ENCODE measurements around the gene AUNIP.
"Not testable (repeated sequence)": the region's sequence is repeated elsewhere in the genome, so short reads cannot be mapped to it uniquely, and the experiment has no call there.

AUNIP gene

GRCh38 chr1:25844536-25845337, 14.5 kb downstream of the AUNIP start:
- no peak for DNase-seq (ENCODE audit: low read depth, low spot score)
- Histone ChIP-seq H3K4me3 (ENCODE audit: low read length) (no peak overlapping the region), H3K27ac (ENCODE audit: low read length) (no peak overlapping the region), H3K9me3 (ENCODE audit: control insufficient read depth, insufficient read depth, low read length) (no peaks in the 10 kb centered on the region), H3K4me1 (ENCODE audit: control insufficient read depth, insufficient read depth, low read length) (no peaks in the 10 kb centered on the region), H3K27me3 (ENCODE audit: control insufficient read depth, insufficient read depth, low read length) (no peaks in the 10 kb centered on the region), H3K36me3 (ENCODE audit: control insufficient read depth, insufficient read depth, low read length) (no peaks in the 10 kb centered on the region)
- WGBS (ENCODE audit: insufficient coverage, insufficient read length): 100% methylated on average over 1 of the region's 3 CpGs

GRCh38 chr1:25843483-25843882, 15.8 kb downstream of the AUNIP start:
- DNase-seq (ENCODE audit: low read depth, low spot score): no peak
- WGBS (ENCODE audit: insufficient coverage, insufficient read length): 100% methylated on average over 1 of the region's 3 CpGs

GRCh38 chr1:25839808-25840207, 19.4 kb downstream of the AUNIP start:
- not testable (repeated sequence) for H3K36me3 ChIP-seq (ENCODE audit: control insufficient read depth, insufficient read depth, low read length); H3K27ac ChIP-seq (ENCODE audit: low read length); H3K27me3 ChIP-seq (ENCODE audit: control insufficient read depth, insufficient read depth, low read length); H3K4me1 ChIP-seq (ENCODE audit: control insufficient read depth, insufficient read depth, low read length); H3K9me3 ChIP-seq (ENCODE audit: control insufficient read depth, insufficient read depth, low read length); DNase-seq (ENCODE audit: low read depth, low spot score); H3K4me3 ChIP-seq (ENCODE audit: low read length)
- WGBS (ENCODE audit: insufficient coverage, insufficient read length): 100% methylated on average over 1 of the region's 4 CpGs

More at GRCh38 chr1:25843483-25843882, 15.8 kb downstream of the AUNIP start:
- Histone ChIP-seq H3K27ac (ENCODE audit: low read length) (no peak overlapping the region), H3K36me3 (ENCODE audit: control insufficient read depth, insufficient read depth, low read length) (no peaks in the 10 kb centered on the region), H3K27me3 (ENCODE audit: control insufficient read depth, insufficient read depth, low read length) (no peaks in the 10 kb centered on the region), H3K4me1 (ENCODE audit: control insufficient read depth, insufficient read depth, low read length) (no peaks in the 10 kb centered on the region), H3K4me3 (ENCODE audit: low read length) (no peak overlapping the region), H3K9me3 (ENCODE audit: control insufficient read depth, insufficient read depth, low read length) (no peaks in the 10 kb centered on the region)

- no peak for DNase-seq (ENCODE audit: low read depth, low spot score)
- peaks cover 3% of the 10 kb centered on the region; the same call in 1 of the 2 replicates for H3K36me3 ChIP-seq (ENCODE audit: control insufficient read depth, insufficient read depth, low read length)
- no peaks in the 10 kb centered on the region for H3K9me3 ChIP-seq (ENCODE audit: control insufficient read depth, insufficient read depth, low read length)
- no CpG with 5 or more reads among the region's 1 CpG for WGBS (ENCODE audit: insufficient coverage, insufficient read length)
- H3K27me3 ChIP-seq (ENCODE audit: control insufficient read depth, insufficient read depth, low read length): no peaks in the 10 kb centered on the region
- H3K27ac ChIP-seq (ENCODE audit: low read length): no peak overlapping the region
- no peak overlapping the region for H3K4me3 ChIP-seq (ENCODE audit: low read length)
- no peaks in the 10 kb centered on the region for H3K4me1 ChIP-seq (ENCODE audit: control insufficient read depth, insufficient read depth, low read length)
These were observed 21.9 kb downstream of the AUNIP start for GRCh38 chr1:25837262-25837875.

- WGBS (ENCODE audit: insufficient coverage, insufficient read length): 100% methylated on average over 1 of the region's 3 CpGs
- no peaks in the 10 kb centered on the region for H3K9me3 ChIP-seq (ENCODE audit: control insufficient read depth, insufficient read depth, low read length)
- DNase-seq (ENCODE audit: low read depth, low spot score): no peak
- H3K27me3 ChIP-seq (ENCODE audit: control insufficient read depth, insufficient read depth, low read length): no peaks in the 10 kb centered on the region
- H3K4me3 ChIP-seq (ENCODE audit: low read length): no peak overlapping the region
- peaks cover 4% of the 10 kb centered on the region; the same call in 1 of the 2 replicates for H3K36me3 ChIP-seq (ENCODE audit: control insufficient read depth, insufficient read depth, low read length)
- no peak overlapping the region for H3K27ac ChIP-seq (ENCODE audit: low read length)
- H3K4me1 ChIP-seq (ENCODE audit: control insufficient read depth, insufficient read depth, low read length): no peaks in the 10 kb centered on the region
These were observed 22.6 kb downstream of the AUNIP start for GRCh38 chr1:25836695-25837094.

- peaks cover 12% of the 10 kb centered on the region; the same call in 1 of the 2 replicates for H3K36me3 ChIP-seq (ENCODE audit: control insufficient read depth, insufficient read depth, low read length)
- H3K4me1 ChIP-seq (ENCODE audit: control insufficient read depth, insufficient read depth, low read length): no peaks in the 10 kb centered on the region
- DNase-seq (ENCODE audit: low read depth, low spot score): no peak
- no peaks in the 10 kb centered on the region for H3K9me3 ChIP-seq (ENCODE audit: control insufficient read depth, insufficient read depth, low read length)
- no peaks in the 10 kb centered on the region for H3K27me3 ChIP-seq (ENCODE audit: control insufficient read depth, insufficient read depth, low read length)
- WGBS (ENCODE audit: insufficient coverage, insufficient read length): no CpG with 5 or more reads among the region's 3 CpGs
- H3K4me3 ChIP-seq (ENCODE audit: low read length): no peak overlapping the region
- H3K27ac ChIP-seq (ENCODE audit: low read length): no peak overlapping the region
These were observed 24.4 kb downstream of the AUNIP start for GRCh38 chr1:25834894-25835293.

- no peak for DNase-seq (ENCODE audit: low read depth, low spot score)
- Histone ChIP-seq H3K9me3 (ENCODE audit: control insufficient read depth, insufficient read depth, low read length) (no peaks in the 10 kb centered on the region), H3K4me1 (ENCODE audit: control insufficient read depth, insufficient read depth, low read length) (no peaks in the 10 kb centered on the region), H3K36me3 (ENCODE audit: control insufficient read depth, insufficient read depth, low read length) (peaks cover 22% of the 10 kb centered on the region; the same call in 1 of the 2 replicates), H3K4me3 (ENCODE audit: low read length) (no peak overlapping the region), H3K27ac (ENCODE audit: low read length) (no peak overlapping the region), H3K27me3 (ENCODE audit: control insufficient read depth, insufficient read depth, low read length) (no peaks in the 10 kb centered on the region)
- no CpG with 5 or more reads among the region's 5 CpGs for WGBS (ENCODE audit: insufficient coverage, insufficient read length)
These were observed 26.1 kb downstream of the AUNIP start for GRCh38 chr1:25833158-25833557.

GRCh38 chr1:25832336-25833037, 26.8 kb downstream of the AUNIP start:
- H3K27ac ChIP-seq (ENCODE audit: low read length): no peak overlapping the region
- no peak for DNase-seq (ENCODE audit: low read depth, low spot score)
- H3K4me3 ChIP-seq (ENCODE audit: low read length): no peak overlapping the region
- no peaks in the 10 kb centered on the region for H3K27me3 ChIP-seq (ENCODE audit: control insufficient read depth, insufficient read depth, low read length)
- peaks cover 22% of the 10 kb centered on the region; the same call in 1 of the 2 replicates for H3K36me3 ChIP-seq (ENCODE audit: control insufficient read depth, insufficient read depth, low read length)
- no peaks in the 10 kb centered on the region for H3K4me1 ChIP-seq (ENCODE audit: control insufficient read depth, insufficient read depth, low read length)
- no peaks in the 10 kb centered on the region for H3K9me3 ChIP-seq (ENCODE audit: control insufficient read depth, insufficient read depth, low read length)
- WGBS (ENCODE audit: insufficient coverage, insufficient read length): no CpG with 5 or more reads among the region's 6 CpGs

- H3K4me3 ChIP-seq (ENCODE audit: low read length): no peak overlapping the region
- H3K36me3 ChIP-seq (ENCODE audit: control insufficient read depth, insufficient read depth, low read length): peaks cover 22% of the 10 kb centered on the region; the same call in 1 of the 2 replicates
- H3K4me1 ChIP-seq (ENCODE audit: control insufficient read depth, insufficient read depth, low read length): no peaks in the 10 kb centered on the region
- H3K27me3 ChIP-seq (ENCODE audit: control insufficient read depth, insufficient read depth, low read length): no peaks in the 10 kb centered on the region
- H3K27ac ChIP-seq (ENCODE audit: low read length): no peak overlapping the region
- no CpG with 5 or more reads among the region's 5 CpGs for WGBS (ENCODE audit: insufficient coverage, insufficient read length)
- no peak for DNase-seq (ENCODE audit: low read depth, low spot score)
- H3K9me3 ChIP-seq (ENCODE audit: control insufficient read depth, insufficient read depth, low read length): no peaks in the 10 kb centered on the region
These were observed 27.6 kb downstream of the AUNIP start for GRCh38 chr1:25831569-25832196.

- Histone ChIP-seq H3K27ac (ENCODE audit: low read length) (no peak overlapping the region), H3K4me3 (ENCODE audit: low read length) (no peak overlapping the region), H3K36me3 (ENCODE audit: control insufficient read depth, insufficient read depth, low read length) (peaks cover 24% of the 10 kb centered on the region; the same call in 1 of the 2 replicates), H3K4me1 (ENCODE audit: control insufficient read depth, insufficient read depth, low read length) (no peaks in the 10 kb centered on the region), H3K27me3 (ENCODE audit: control insufficient read depth, insufficient read depth, low read length) (no peaks in the 10 kb centered on the region), H3K9me3 (ENCODE audit: control insufficient read depth, insufficient read depth, low read length) (no peaks in the 10 kb centered on the region)
- no peak for DNase-seq (ENCODE audit: low read depth, low spot score)
- no CpG with 5 or more reads among the region's 1 CpG for WGBS (ENCODE audit: insufficient coverage, insufficient read length)
These were observed 30.2 kb downstream of the AUNIP start for GRCh38 chr1:25829046-25829445.
